Activated naive CD8-positive, alpha-beta T cell treated with anti-CD3 and anti-CD28 coated beads, Interleukin-2, amount 50 U/mL, for 24 hours (primary cell): ENCODE measurements around the gene PIWIL1.

ENCODE experiments used
- ATAC-seq: fragments of 150-1000 bp; cut with Tn5 transposase; one replicate; pipeline ENCODE4 v1.10.0; 2021
- DNase-seq: peaks from one replicate; pipeline ENCODE4 v3.0.0; 2021
- H3K27ac Mint-ChIP-seq: one replicate; pipeline ENCODE4 v1.8.0; 2021; ENCODE audit warnings: mild to moderate bottlenecking, mixed read lengths
- H3K27me3 Mint-ChIP-seq: one replicate; pipeline ENCODE4 v1.8.0; 2021; ENCODE audit warnings: mixed read lengths
- H3K36me3 Mint-ChIP-seq: one replicate; pipeline ENCODE4 v1.8.0; 2021; ENCODE audit warnings: low read depth, mixed read lengths
- H3K4me1 Mint-ChIP-seq: one replicate; pipeline ENCODE4 v1.8.0; 2021; ENCODE audit warnings: mixed read lengths
- H3K4me3 Mint-ChIP-seq: one replicate; pipeline ENCODE4 v1.8.0; 2021; ENCODE audit warnings: mild to moderate bottlenecking, moderate library complexity, mixed read lengths
- H3K9me3 Mint-ChIP-seq: one replicate; pipeline ENCODE4 v1.8.0; 2021; ENCODE audit warnings: mixed read lengths

PIWIL1 gene

DNA sequence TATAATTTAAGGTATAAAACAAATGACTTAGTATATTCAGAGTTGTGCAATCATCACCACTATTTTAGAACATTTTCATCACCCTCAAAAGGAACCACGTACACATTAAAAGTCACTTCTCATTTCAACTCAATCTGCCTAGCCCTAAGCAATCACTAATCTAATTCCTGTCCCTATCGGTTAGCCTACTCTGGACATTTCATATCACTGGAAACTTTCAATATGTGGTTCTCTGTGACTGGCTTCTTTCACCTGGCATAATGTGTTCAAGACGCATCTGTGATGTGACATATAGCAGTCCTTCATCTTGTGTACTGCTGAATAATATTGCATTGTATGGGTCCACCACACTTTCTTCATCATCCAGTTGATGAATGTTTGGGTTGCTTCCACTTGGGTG is 15.4 kb upstream of the PIWIL1 start:
- no peaks in the 10 kb centered on the region for H3K4me1 Mint-ChIP-seq
- H3K27ac Mint-ChIP-seq = no peak overlapping the region
- no peaks in the 10 kb centered on the region for H3K9me3 Mint-ChIP-seq
- H3K36me3 Mint-ChIP-seq = no peaks in the 10 kb centered on the region
- no peak overlapping the region for H3K4me3 Mint-ChIP-seq
- DNase-seq = no peak
- H3K27me3 Mint-ChIP-seq = peaks cover 4% of the 10 kb centered on the region
- no peak for ATAC-seq

- ATAC-seq = no peak
- peaks cover 14% of the 10 kb centered on the region for H3K27me3 Mint-ChIP-seq
- H3K9me3 Mint-ChIP-seq = no peaks in the 10 kb centered on the region
Observed at GRCh38 chr12:130330685-130331084, 7.0 kb upstream of the PIWIL1 start.

GRCh38 chr12:130331146-130331545 is 6.5 kb upstream of the PIWIL1 start:
- DNase-seq (no peak), ATAC-seq (peak; percentile 24)
- Mint-ChIP-seq H3K9me3 (no peaks in the 10 kb centered on the region), H3K36me3 (no peaks in the 10 kb centered on the region), H3K27me3 (peaks cover 14% of the 10 kb centered on the region), H3K4me1 (no peaks in the 10 kb centered on the region), H3K4me3 (no peak overlapping the region), H3K27ac (no peak overlapping the region)

More at GRCh38 chr12:130330685-130331084, 7.0 kb upstream of the PIWIL1 start:
- no peaks in the 10 kb centered on the region for H3K36me3 Mint-ChIP-seq
- DNase-seq = no peak
- H3K4me1 Mint-ChIP-seq = no peaks in the 10 kb centered on the region
- no peak overlapping the region for H3K4me3 Mint-ChIP-seq
- no peak overlapping the region for H3K27ac Mint-ChIP-seq

DNA sequence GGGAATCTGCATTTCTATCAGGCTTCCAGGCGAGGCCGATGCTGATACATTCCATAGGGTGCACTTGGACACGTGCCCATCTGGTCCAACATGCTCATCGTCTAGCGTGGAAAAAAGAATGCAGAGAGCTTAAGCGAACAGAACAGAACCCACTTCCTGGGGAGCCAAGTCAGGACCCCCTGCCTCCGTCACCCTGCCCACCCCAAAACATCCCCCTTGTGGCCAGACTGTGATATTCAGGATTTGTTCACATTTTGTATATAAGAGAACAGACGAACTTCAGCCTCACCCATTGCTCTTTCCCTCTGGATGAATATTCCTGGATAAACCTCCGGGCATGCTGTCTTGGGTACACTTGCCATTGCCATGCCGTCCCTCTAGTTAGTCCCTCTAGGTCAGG is 4.3 kb upstream of the PIWIL1 start:
- Mint-ChIP-seq H3K36me3 (no peaks in the 10 kb centered on the region), H3K4me3 (no peak overlapping the region), H3K9me3 (no peaks in the 10 kb centered on the region), H3K27ac (no peak overlapping the region), H3K27me3 (peaks cover 14% of the 10 kb centered on the region), H3K4me1 (no peaks in the 10 kb centered on the region)
- DNase-seq (no peak), ATAC-seq (no peak)

- no peaks in the 10 kb centered on the region for H3K9me3 Mint-ChIP-seq
Observed at GRCh38 chr12:130334399-130334798, 3.3 kb upstream of the PIWIL1 start.

DNA sequence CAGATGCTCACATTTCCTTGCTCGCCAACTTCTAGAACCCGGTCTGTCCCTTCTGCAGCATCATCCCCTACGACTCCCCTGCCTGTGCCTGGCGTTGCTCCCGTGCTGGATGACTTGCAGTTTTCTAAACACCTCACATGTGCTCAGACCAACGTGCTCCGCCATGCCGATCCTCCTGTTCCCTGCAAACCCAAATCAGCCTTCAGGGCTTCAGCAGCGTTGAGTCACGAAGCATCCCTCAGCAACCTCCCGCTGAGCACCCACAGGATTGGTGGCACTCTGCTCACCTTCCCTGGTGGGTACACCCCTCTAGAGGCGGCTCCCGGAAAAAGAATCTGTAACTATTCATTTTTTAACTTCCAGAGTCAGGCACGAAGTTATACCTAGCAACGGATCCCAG is 2.8 kb upstream of the PIWIL1 start:
- Mint-ChIP-seq H3K27ac (no peak overlapping the region), H3K9me3 (no peaks in the 10 kb centered on the region), H3K4me1 (no peaks in the 10 kb centered on the region), H3K4me3 (no peak overlapping the region), H3K27me3 (peaks cover 17% of the 10 kb centered on the region), H3K36me3 (no peaks in the 10 kb centered on the region)
- no peak for DNase-seq
- ATAC-seq = no peak

More at GRCh38 chr12:130334399-130334798, 3.3 kb upstream of the PIWIL1 start:
- no peaks in the 10 kb centered on the region for H3K36me3 Mint-ChIP-seq
- no peaks in the 10 kb centered on the region for H3K4me1 Mint-ChIP-seq
- DNase-seq = no peak
- H3K27ac Mint-ChIP-seq = no peak overlapping the region
- H3K4me3 Mint-ChIP-seq = no peak overlapping the region
- ATAC-seq = no peak
- H3K27me3 Mint-ChIP-seq = peaks cover 14% of the 10 kb centered on the region

GRCh38 chr12:130335517-130336392 is 1.9 kb upstream of the PIWIL1 start:
- DNase-seq (no peak), ATAC-seq (no peak)
- H3K27me3 Mint-ChIP-seq = peaks cover 20% of the 10 kb centered on the region
- H3K4me3 Mint-ChIP-seq = no peak overlapping the region
- H3K27ac Mint-ChIP-seq = no peak overlapping the region
- peaks cover 2% of the 10 kb centered on the region for H3K4me1 Mint-ChIP-seq
- no peaks in the 10 kb centered on the region for H3K36me3 Mint-ChIP-seq
- no peaks in the 10 kb centered on the region for H3K9me3 Mint-ChIP-seq

DNA sequence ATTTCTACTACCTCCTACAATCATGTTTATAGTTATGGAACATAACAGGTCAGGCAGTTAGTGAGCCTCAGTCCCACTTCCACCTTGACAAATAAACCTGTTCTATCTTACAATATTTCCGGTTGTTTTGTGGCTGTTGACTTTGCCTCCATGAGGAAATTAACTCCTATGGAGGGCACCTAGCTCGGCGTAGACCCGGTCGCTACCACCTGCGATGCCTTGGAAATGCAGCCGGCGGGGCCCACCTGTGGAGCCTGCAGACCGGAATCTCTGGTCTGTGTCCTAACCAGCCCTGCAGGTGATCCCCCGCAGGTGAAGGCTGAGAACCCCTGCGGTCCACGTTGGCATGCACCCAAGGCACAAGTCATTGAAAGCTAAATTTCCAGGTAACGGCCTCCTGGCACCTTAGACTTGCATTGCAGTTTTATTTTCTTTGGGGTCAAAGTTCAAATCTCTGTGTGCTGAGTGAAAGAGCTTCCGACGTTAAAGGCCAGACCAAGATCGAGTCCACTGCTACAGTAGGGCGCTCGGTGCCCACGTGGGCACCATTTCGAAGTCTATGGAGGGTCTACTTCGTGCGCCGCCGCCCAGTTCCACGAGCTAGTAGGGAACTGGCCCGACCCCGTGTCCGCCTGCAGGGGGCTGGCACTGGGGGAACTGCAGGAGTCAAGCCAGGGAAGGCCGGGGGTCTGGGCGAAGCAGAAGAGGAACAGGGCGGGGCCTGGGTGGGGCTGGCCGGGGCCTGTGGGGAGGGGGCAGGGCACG is 782 bp upstream of the PIWIL1 start:
- no peaks in the 10 kb centered on the region for H3K36me3 Mint-ChIP-seq
- H3K4me3 Mint-ChIP-seq = no peak overlapping the region
- H3K9me3 Mint-ChIP-seq = no peaks in the 10 kb centered on the region
- ATAC-seq = no peak
- DNase-seq = no peak
- H3K27ac Mint-ChIP-seq = no peak overlapping the region
- peaks cover 23% of the 10 kb centered on the region for H3K27me3 Mint-ChIP-seq
- peaks cover 2% of the 10 kb centered on the region for H3K4me1 Mint-ChIP-seq

DNA sequence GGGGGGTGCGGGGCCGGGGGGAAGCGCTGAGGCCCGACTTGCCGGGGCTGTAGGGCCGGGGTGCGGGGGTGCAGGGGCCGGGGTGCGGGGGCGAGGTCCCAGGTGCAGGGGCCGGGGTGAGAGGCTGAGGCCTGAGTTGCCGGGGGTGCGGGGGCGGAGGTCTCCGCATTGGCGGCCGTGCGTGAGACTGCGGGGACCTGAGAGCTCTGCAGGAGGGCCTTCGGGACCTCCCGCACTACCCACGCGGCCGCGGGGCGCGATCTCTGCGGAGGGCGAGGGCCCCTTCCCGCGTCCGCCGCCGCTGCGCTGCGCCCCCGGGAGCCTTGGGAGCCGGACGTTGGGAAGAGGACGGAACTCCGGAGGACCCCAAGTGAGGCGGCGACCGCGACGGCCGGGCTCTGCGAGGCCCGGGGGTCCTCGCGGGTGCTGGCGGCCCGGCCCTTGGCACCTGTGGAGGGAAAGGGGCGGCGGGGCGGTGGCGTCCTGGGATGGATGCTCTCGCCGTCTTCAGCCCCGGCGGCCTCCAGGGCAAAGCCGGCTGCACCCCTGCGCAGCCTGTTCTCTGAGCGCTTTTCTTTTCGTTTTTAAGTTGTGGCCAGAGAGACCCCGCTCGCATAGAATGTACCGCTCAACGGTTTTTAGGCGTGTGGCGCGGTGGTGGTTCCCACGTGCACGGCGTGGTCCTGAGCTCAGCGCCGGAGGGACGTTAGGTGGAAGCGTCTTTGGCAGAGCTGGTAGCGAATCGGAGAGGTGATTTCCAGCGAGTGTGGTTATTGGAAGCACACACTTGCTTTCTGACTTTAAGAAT is 1.3 kb downstream of the PIWIL1 start:
- ATAC-seq = no peak

GRCh38 chr12:130339951-130340350 is 2.3 kb downstream of the PIWIL1 start:
- Mint-ChIP-seq H3K27me3 (peaks cover 14% of the 10 kb centered on the region), H3K36me3 (no peaks in the 10 kb centered on the region), H3K27ac (no peak overlapping the region), H3K4me3 (no peak overlapping the region), H3K4me1 (peaks cover 2% of the 10 kb centered on the region), H3K9me3 (no peaks in the 10 kb centered on the region)
- DNase-seq (no peak), ATAC-seq (no peak)

More for the DNA sequence above, 1.3 kb downstream of the PIWIL1 start:
- Mint-ChIP-seq H3K36me3 (no peaks in the 10 kb centered on the region), H3K4me1 (peaks cover 2% of the 10 kb centered on the region), H3K27me3 (peaks cover 20% of the 10 kb centered on the region), H3K4me3 (no peak overlapping the region), H3K27ac (no peak overlapping the region), H3K9me3 (no peaks in the 10 kb centered on the region)
- no peak for DNase-seq

DNA sequence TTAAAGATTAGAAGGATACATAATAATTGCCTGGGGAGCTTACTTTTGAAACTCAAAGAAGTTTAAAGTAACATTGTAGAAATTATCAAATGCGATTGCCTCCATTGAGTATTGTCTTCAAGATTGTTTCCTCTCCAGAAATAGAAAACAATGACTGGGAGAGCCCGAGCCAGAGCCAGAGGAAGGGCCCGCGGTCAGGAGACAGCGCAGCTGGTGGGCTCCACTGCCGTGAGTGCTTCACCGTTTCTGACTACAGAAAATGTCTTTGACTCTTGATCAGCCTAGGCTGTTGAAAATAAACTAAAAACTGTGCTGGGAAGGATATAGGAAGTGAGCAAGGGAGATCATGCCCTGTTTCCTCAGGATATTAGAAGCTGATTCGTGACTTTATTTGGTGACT is 4.8 kb downstream of the PIWIL1 start:
- no peak for ATAC-seq
- no peaks in the 10 kb centered on the region for H3K36me3 Mint-ChIP-seq

GRCh38 chr12:130342842-130343241 is 5.2 kb downstream of the PIWIL1 start:
- no peaks in the 10 kb centered on the region for H3K36me3 Mint-ChIP-seq
- DNase-seq (no peak), ATAC-seq (no peak)
- H3K27ac Mint-ChIP-seq = no peak overlapping the region
- H3K4me1 Mint-ChIP-seq = peaks cover 2% of the 10 kb centered on the region
- H3K9me3 Mint-ChIP-seq = no peaks in the 10 kb centered on the region
- H3K4me3 Mint-ChIP-seq = no peak overlapping the region
- H3K27me3 Mint-ChIP-seq = peaks cover 11% of the 10 kb centered on the region

More for the DNA sequence above, 4.8 kb downstream of the PIWIL1 start:
- H3K9me3 Mint-ChIP-seq = no peaks in the 10 kb centered on the region
- peaks cover 11% of the 10 kb centered on the region for H3K27me3 Mint-ChIP-seq
- no peak overlapping the region for H3K4me3 Mint-ChIP-seq
- peaks cover 2% of the 10 kb centered on the region for H3K4me1 Mint-ChIP-seq
- H3K27ac Mint-ChIP-seq = no peak overlapping the region
- DNase-seq = no peak

- Mint-ChIP-seq H3K9me3 (no peaks in the 10 kb centered on the region), H3K4me1 (peaks cover 2% of the 10 kb centered on the region), H3K27me3 (peaks cover 14% of the 10 kb centered on the region), H3K4me3 (no peak overlapping the region), H3K27ac (no peak overlapping the region), H3K36me3 (no peaks in the 10 kb centered on the region)
- DNase-seq = no peak
- ATAC-seq = no peak
Observed at GRCh38 chr12:130344529-130344928, 6.8 kb downstream of the PIWIL1 start.

- H3K9me3 Mint-ChIP-seq = no peaks in the 10 kb centered on the region
- no peak for DNase-seq
- no peak for ATAC-seq
- H3K27me3 Mint-ChIP-seq = peaks cover 10% of the 10 kb centered on the region
- H3K4me1 Mint-ChIP-seq = no peaks in the 10 kb centered on the region
- no peaks in the 10 kb centered on the region for H3K36me3 Mint-ChIP-seq
- H3K27ac Mint-ChIP-seq = no peak overlapping the region
- H3K4me3 Mint-ChIP-seq = no peak overlapping the region
Observed at GRCh38 chr12:130345292-130345691, 7.6 kb downstream of the PIWIL1 start.
